ENCODE results near the gene CLEC7A. TPM values are rescaled to one million over a fixed set of nuclear protein-coding genes. Genes with fewer than 3 reads are reported as not detected.

The CLEC7A gene
- total RNA-seq, 1 experiment from 2014 or later, result not detected

- Mint-ChIP-seq H3K27me3 (ENCODE audit: insufficient read depth, unreplicated experiment) (no peaks in the 10 kb centered on the region), H3K27ac (ENCODE audit: low read depth, unreplicated experiment) (no peak overlapping the region), H3K36me3 (ENCODE audit: insufficient read depth, unreplicated experiment) (no peaks in the 10 kb centered on the region), H3K4me1 (ENCODE audit: insufficient read depth, unreplicated experiment) (peaks cover 7% of the 10 kb centered on the region), H3K9me3 (ENCODE audit: unreplicated experiment) (no peaks in the 10 kb centered on the region), H3K4me3 (ENCODE audit: unreplicated experiment) (no peak overlapping the region)
- intact Hi-C loops (cut with micrococcal nuclease), result no loop called here
- ChIA-PET POLR2A (interaction anchor here (0.6 to 2.1 kb wide), 7 partner anchors 11 to 266 kb away, joined by 3 to 7 read pairs (median 3); no protein-coding TSS in a partner anchor), CTCF (interaction anchor here (0.8 to 11.8 kb wide), 7 partner anchors 8 to 36 kb away, joined by 4 to 255 read pairs (median 6); no protein-coding TSS in a partner anchor)
- DNase-seq (ENCODE audit: unreplicated experiment), result no peak
- BruUV-seq (replicated peaks), result no TSS peak
- no peak for TF ChIP-seq CTCF (IDR thresholded peaks at IDR 0.05; ENCODE audit: unreplicated experiment)
Observed at GRCh38 chr12:10159280-10159679, 29.3 kb upstream of the CLEC7A start.

GRCh38 chr12:10158406-10158805 lies 28.4 kb upstream of the CLEC7A start:
- ChIA-PET CTCF (interaction anchor here (1.1 to 11.8 kb wide), 5 partner anchors 18 to 344 kb away, joined by 3 to 255 read pairs (median 6); no protein-coding TSS in a partner anchor), POLR2A (interaction anchor here (1.7 kb wide), 1 partner anchor 33 kb away, joined by 6 read pairs; no protein-coding TSS in a partner anchor)
- H3K4me1 Mint-ChIP-seq (ENCODE audit: insufficient read depth, unreplicated experiment), result peaks cover 7% of the 10 kb centered on the region
- DNase-seq (ENCODE audit: unreplicated experiment), result no peak
- H3K27me3 Mint-ChIP-seq (ENCODE audit: insufficient read depth, unreplicated experiment), result no peaks in the 10 kb centered on the region
- H3K4me3 Mint-ChIP-seq (ENCODE audit: unreplicated experiment), result no peak overlapping the region
- H3K27ac Mint-ChIP-seq (ENCODE audit: low read depth, unreplicated experiment), result no peak overlapping the region
- H3K9me3 Mint-ChIP-seq (ENCODE audit: unreplicated experiment), result no peaks in the 10 kb centered on the region
- TF ChIP-seq CTCF (IDR thresholded peaks at IDR 0.05; ENCODE audit: unreplicated experiment), result no peak
- no peaks in the 10 kb centered on the region for H3K36me3 Mint-ChIP-seq (ENCODE audit: insufficient read depth, unreplicated experiment)
- intact Hi-C loops (cut with micrococcal nuclease), result no loop called here
- BruUV-seq (replicated peaks), result no TSS peak

GRCh38 chr12:10155966-10156365 lies 26.0 kb upstream of the CLEC7A start:
- Mint-ChIP-seq H3K4me3 (ENCODE audit: unreplicated experiment) (no peak overlapping the region), H3K4me1 (ENCODE audit: insufficient read depth, unreplicated experiment) (peaks cover 7% of the 10 kb centered on the region), H3K27ac (ENCODE audit: low read depth, unreplicated experiment) (no peak overlapping the region), H3K27me3 (ENCODE audit: insufficient read depth, unreplicated experiment) (no peaks in the 10 kb centered on the region), H3K9me3 (ENCODE audit: unreplicated experiment) (no peaks in the 10 kb centered on the region), H3K36me3 (ENCODE audit: insufficient read depth, unreplicated experiment) (no peaks in the 10 kb centered on the region)
- no TSS peak for BruUV-seq (replicated peaks)
- intact Hi-C loops (cut with micrococcal nuclease), result no loop called here
- DNase-seq (ENCODE audit: unreplicated experiment), result no peak
- POLR2A ChIA-PET, result interaction anchor here (0.6 kb wide), 1 partner anchor 42 kb away, joined by 3 read pairs; no protein-coding TSS in a partner anchor
- CTCF ChIA-PET, result interaction anchor here (0.9 to 11.8 kb wide), 3 partner anchors 21 to 31 kb away, joined by 3 to 255 read pairs (median 3); no protein-coding TSS in a partner anchor
- TF ChIP-seq CTCF (IDR thresholded peaks at IDR 0.05; ENCODE audit: unreplicated experiment), result no peak

- Mint-ChIP-seq H3K27ac (ENCODE audit: low read depth, unreplicated experiment) (no peak overlapping the region), H3K9me3 (ENCODE audit: unreplicated experiment) (no peaks in the 10 kb centered on the region), H3K36me3 (ENCODE audit: insufficient read depth, unreplicated experiment) (no peaks in the 10 kb centered on the region), H3K27me3 (ENCODE audit: insufficient read depth, unreplicated experiment) (no peaks in the 10 kb centered on the region), H3K4me3 (ENCODE audit: unreplicated experiment) (no peak overlapping the region), H3K4me1 (ENCODE audit: insufficient read depth, unreplicated experiment) (no peaks in the 10 kb centered on the region)
- CTCF ChIA-PET, result interaction anchor here (0.6 to 11.8 kb wide), 13 partner anchors 14 to 906 kb away, joined by 3 to 255 read pairs (median 4); partner anchors contain the start of gene OLR1
- POLR2A ChIA-PET, result interaction anchor here (0.7 to 2.5 kb wide), 3 partner anchors 37 to 59 kb away, joined by 3 to 22 read pairs (median 4); partner anchors contain the start of gene GABARAPL1
- TF ChIP-seq CTCF (IDR thresholded peaks at IDR 0.05; ENCODE audit: unreplicated experiment), result no peak
- no peak for DNase-seq (ENCODE audit: unreplicated experiment)
- no TSS peak for BruUV-seq (replicated peaks)
- intact Hi-C loops (cut with micrococcal nuclease), result loop anchor here (5.0 kb wide), 1 partner anchor 348 kb away; no protein-coding TSS in a partner anchor
Observed at GRCh38 chr12:10154145-10154496, 24.1 kb upstream of the CLEC7A start.

All from MCF 10A (cell line).